IMR-90 (cell line): ENCODE results near the gene TIPIN.

ENCODE experiments used
- BHLHE40 ChIP-seq: fragments of 150-350 bp; IDR thresholded peaks from 2 replicates; pipeline ENCODE4 v1.6.1; 2016; ENCODE audit warnings: mild to moderate bottlenecking, low read depth, low read length
- CEBPB ChIP-seq: IDR thresholded peaks from 2 replicates; pipeline ENCODE4 v1.6.1; 2012; ENCODE audit warnings: low read depth, low read length, improper control_type of control experiment
- MAZ ChIP-seq: IDR thresholded peaks from 2 replicates; pipeline ENCODE4 v1.6.1; 2012; ENCODE audit warnings: low read depth, mild to moderate bottlenecking, low read length, improper control_type of control experiment, moderate library complexity, borderline replicate concordance
- MXI1 ChIP-seq: IDR thresholded peaks from 2 replicates; pipeline ENCODE4 v1.6.1; 2012; ENCODE audit warnings: low read depth, mild to moderate bottlenecking, low read length, moderate library complexity, borderline replicate concordance
- NFE2L2 ChIP-seq: fragments of 150-350 bp; IDR thresholded peaks from 2 replicates; pipeline ENCODE4 v1.6.1; 2016; ENCODE audit warnings: low read depth, mild to moderate bottlenecking, low read length
- POLR2A ChIP-seq: IDR thresholded peaks from 2 replicates; pipeline ENCODE4 v1.6.1; 2012; ENCODE audit warnings: mild to moderate bottlenecking, low read depth, low read length
- RAD21 ChIP-seq: IDR thresholded peaks from 2 replicates; pipeline ENCODE4 v1.6.1; 2012; ENCODE audit warnings: low read length, improper control_type of control experiment
- RCOR1 ChIP-seq: IDR thresholded peaks from 2 replicates; pipeline ENCODE4 v1.6.1; 2012; ENCODE audit warnings: mild to moderate bottlenecking, low read length, improper control_type of control experiment; ENCODE audit not compliant: insufficient replicate concordance
- RFX5 ChIP-seq: IDR thresholded peaks from 2 replicates; pipeline ENCODE4 v1.8.0; 2012; ENCODE audit warnings: low read depth, mild to moderate bottlenecking, low read length, moderate library complexity
- SMC3 ChIP-seq: fragments of 150-350 bp; IDR thresholded peaks from 2 replicates; pipeline ENCODE4 v1.6.1; 2016; ENCODE audit warnings: low read depth, mild to moderate bottlenecking, antibody characterized with exemption, low read length, moderate library complexity
- TF ChIP-seq, protein P1 (sequence below): conservative IDR thresholded peaks from 2 replicates; pipeline ENCODE4 v1.5.1; 2012; ENCODE audit warnings: mild to moderate bottlenecking, low read depth, low read length, improper control_type of control experiment
- TF ChIP-seq, protein P2 (sequence below): fragments of 150-350 bp; IDR thresholded peaks from 2 replicates; pipeline ENCODE4 v1.6.1; 2016; ENCODE audit warnings: low read depth, mild to moderate bottlenecking, low read length, moderate library complexity, borderline replicate concordance
- TF ChIP-seq, protein P3 (sequence below): fragments of 150-350 bp; IDR thresholded peaks from 2 replicates; pipeline ENCODE4 v1.6.1; 2017; ENCODE audit warnings: mild to moderate bottlenecking, antibody characterized with exemption, low read length, low read depth

DNA sequence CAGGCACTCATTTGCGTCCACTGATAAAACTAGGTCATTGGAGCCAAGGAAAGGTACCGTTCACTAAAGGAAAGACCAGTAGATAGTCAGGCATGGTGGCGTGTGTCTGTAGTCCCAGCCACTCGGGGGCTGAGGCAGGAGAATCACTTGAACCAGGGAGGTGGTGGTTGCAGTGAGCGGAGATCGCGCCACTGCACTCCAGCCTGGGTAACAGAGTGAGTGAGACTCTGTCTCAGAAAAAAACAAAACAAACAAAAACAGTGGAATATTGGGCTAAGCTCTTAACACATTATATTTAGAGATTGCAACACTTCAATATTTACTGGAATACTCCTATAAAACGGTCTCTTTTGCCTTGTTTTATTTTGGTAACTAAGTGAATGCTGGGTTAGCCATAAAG lies 47.6 kb upstream of the TIPIN start:
- TF ChIP-seq, protein P1, sequence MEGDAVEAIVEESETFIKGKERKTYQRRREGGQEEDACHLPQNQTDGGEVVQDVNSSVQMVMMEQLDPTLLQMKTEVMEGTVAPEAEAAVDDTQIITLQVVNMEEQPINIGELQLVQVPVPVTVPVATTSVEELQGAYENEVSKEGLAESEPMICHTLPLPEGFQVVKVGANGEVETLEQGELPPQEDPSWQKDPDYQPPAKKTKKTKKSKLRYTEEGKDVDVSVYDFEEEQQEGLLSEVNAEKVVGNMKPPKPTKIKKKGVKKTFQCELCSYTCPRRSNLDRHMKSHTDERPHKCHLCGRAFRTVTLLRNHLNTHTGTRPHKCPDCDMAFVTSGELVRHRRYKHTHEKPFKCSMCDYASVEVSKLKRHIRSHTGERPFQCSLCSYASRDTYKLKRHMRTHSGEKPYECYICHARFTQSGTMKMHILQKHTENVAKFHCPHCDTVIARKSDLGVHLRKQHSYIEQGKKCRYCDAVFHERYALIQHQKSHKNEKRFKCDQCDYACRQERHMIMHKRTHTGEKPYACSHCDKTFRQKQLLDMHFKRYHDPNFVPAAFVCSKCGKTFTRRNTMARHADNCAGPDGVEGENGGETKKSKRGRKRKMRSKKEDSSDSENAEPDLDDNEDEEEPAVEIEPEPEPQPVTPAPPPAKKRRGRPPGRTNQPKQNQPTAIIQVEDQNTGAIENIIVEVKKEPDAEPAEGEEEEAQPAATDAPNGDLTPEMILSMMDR = no peak
- TF ChIP-seq POLR2A (no peak), RAD21 (no peak), BHLHE40 (no peak), RCOR1 (no peak), SMC3 (no peak), CEBPB (no peak), MXI1 (no peak), NFE2L2 (no peak), MAZ (no peak), RFX5 (no peak)
- TF ChIP-seq, protein P2, sequence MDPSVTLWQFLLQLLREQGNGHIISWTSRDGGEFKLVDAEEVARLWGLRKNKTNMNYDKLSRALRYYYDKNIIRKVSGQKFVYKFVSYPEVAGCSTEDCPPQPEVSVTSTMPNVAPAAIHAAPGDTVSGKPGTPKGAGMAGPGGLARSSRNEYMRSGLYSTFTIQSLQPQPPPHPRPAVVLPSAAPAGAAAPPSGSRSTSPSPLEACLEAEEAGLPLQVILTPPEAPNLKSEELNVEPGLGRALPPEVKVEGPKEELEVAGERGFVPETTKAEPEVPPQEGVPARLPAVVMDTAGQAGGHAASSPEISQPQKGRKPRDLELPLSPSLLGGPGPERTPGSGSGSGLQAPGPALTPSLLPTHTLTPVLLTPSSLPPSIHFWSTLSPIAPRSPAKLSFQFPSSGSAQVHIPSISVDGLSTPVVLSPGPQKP = no peak
- TF ChIP-seq, protein P3, sequence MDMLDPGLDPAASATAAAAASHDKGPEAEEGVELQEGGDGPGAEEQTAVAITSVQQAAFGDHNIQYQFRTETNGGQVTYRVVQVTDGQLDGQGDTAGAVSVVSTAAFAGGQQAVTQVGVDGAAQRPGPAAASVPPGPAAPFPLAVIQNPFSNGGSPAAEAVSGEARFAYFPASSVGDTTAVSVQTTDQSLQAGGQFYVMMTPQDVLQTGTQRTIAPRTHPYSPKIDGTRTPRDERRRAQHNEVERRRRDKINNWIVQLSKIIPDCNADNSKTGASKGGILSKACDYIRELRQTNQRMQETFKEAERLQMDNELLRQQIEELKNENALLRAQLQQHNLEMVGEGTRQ = no peak
